ENCODE data around the gene GALNT11.

GALNT11 gene

DNA sequence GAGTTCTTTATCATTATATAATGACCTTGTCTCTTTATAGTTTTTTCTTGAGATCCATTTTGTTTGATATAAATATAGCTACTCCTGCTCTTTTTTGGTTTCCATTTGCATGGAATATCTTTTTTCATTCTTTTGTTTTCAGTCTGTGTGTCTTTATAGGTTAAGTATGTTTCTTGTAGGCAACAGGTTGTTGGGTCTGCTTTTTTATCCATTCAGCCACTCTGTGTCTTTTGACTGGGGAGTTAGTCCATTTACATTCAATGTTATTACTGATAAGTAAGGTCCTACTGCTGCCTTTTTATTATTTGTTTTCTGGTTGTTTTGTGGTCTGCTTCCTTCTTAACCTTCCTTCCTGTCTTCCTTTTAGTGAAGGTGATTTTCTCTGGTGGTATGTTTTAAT, 21.1 kb downstream of the GALNT11 start:
- TF ChIP-seq, protein P1, sequence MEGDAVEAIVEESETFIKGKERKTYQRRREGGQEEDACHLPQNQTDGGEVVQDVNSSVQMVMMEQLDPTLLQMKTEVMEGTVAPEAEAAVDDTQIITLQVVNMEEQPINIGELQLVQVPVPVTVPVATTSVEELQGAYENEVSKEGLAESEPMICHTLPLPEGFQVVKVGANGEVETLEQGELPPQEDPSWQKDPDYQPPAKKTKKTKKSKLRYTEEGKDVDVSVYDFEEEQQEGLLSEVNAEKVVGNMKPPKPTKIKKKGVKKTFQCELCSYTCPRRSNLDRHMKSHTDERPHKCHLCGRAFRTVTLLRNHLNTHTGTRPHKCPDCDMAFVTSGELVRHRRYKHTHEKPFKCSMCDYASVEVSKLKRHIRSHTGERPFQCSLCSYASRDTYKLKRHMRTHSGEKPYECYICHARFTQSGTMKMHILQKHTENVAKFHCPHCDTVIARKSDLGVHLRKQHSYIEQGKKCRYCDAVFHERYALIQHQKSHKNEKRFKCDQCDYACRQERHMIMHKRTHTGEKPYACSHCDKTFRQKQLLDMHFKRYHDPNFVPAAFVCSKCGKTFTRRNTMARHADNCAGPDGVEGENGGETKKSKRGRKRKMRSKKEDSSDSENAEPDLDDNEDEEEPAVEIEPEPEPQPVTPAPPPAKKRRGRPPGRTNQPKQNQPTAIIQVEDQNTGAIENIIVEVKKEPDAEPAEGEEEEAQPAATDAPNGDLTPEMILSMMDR (IDR thresholded peaks at IDR 0.05; ENCODE audit: low read depth, low read length) = no peak
- no peak overlapping the region for H3K4me3 ChIP-seq (ENCODE audit: low read depth, low read length)

GRCh38 chr7:152048051-152048450, 22.6 kb downstream of the GALNT11 start:
- TF ChIP-seq, protein P1 (IDR thresholded peaks at IDR 0.05; ENCODE audit: low read depth, low read length) = no peak
- H3K4me3 ChIP-seq (ENCODE audit: low read depth, low read length) = no peak overlapping the region

- H3K4me3 ChIP-seq (ENCODE audit: low read depth, low read length) = no peak overlapping the region
- TF ChIP-seq, protein P1 (IDR thresholded peaks at IDR 0.05; ENCODE audit: low read depth, low read length) = no peak
Measured at GRCh38 chr7:152050547-152050971, 25.1 kb downstream of the GALNT11 start.

GRCh38 chr7:152051968-152052367, 26.5 kb downstream of the GALNT11 start:
- no peak overlapping the region for H3K4me3 ChIP-seq (ENCODE audit: low read depth, low read length)
- TF ChIP-seq, protein P1 (IDR thresholded peaks at IDR 0.05; ENCODE audit: low read depth, low read length) = no peak

- TF ChIP-seq, protein P1 (IDR thresholded peaks at IDR 0.05; ENCODE audit: low read depth, low read length) = no peak
- no peak overlapping the region for H3K4me3 ChIP-seq (ENCODE audit: low read depth, low read length)
Measured at GRCh38 chr7:152052771-152053170, 27.3 kb downstream of the GALNT11 start.

GRCh38 chr7:152054367-152055230, 29.1 kb downstream of the GALNT11 start:
- TF ChIP-seq, protein P1 (IDR thresholded peaks at IDR 0.05; ENCODE audit: low read depth, low read length) = no peak
- no peak overlapping the region for H3K4me3 ChIP-seq (ENCODE audit: low read depth, low read length)

GRCh38 chr7:152056621-152057274, 31.3 kb downstream of the GALNT11 start:
- TF ChIP-seq, protein P1 (IDR thresholded peaks at IDR 0.05; ENCODE audit: low read depth, low read length) = no peak
- H3K4me3 ChIP-seq (ENCODE audit: low read depth, low read length) = no peak overlapping the region

All from WI38 (cell line).